Ishikawa (cell line): ENCODE data around the gene MMS19.

ENCODE experiments used
- CEBPB ChIP-seq: IDR thresholded peaks from 2 replicates; pipeline ENCODE4 v1.6.1; 2012
- CREB1 ChIP-seq: IDR thresholded peaks from 2 replicates; pipeline ENCODE4 v1.6.1; 2012; ENCODE audit warnings: low read depth
- EGR1 ChIP-seq: IDR thresholded peaks from 2 replicates; pipeline ENCODE4 v1.6.1; 2012
- FOXM1 ChIP-seq: IDR thresholded peaks from 2 replicates; pipeline ENCODE4 v1.6.1; 2012; ENCODE audit warnings: low read depth, borderline replicate concordance
- MAX ChIP-seq: IDR thresholded peaks from 2 replicates; pipeline ENCODE4 v1.6.1; 2012
- RAD21 ChIP-seq: IDR thresholded peaks from 2 replicates; pipeline ENCODE4 v1.6.1; 2012; ENCODE audit warnings: low read depth
- REST ChIP-seq: IDR thresholded peaks from 2 replicates; pipeline ENCODE4 v1.6.1; 2012; ENCODE audit warnings: low read depth, mild to moderate bottlenecking
- TEAD4 ChIP-seq: IDR thresholded peaks from 2 replicates; pipeline ENCODE4 v1.6.1; 2012
- USF1 ChIP-seq: IDR thresholded peaks from 2 replicates; pipeline ENCODE4 v1.6.1; 2012
- YY1 ChIP-seq: IDR thresholded peaks from 2 replicates; pipeline ENCODE4 v1.6.1; 2012; ENCODE audit warnings: low read depth
- ZBTB7A ChIP-seq: IDR thresholded peaks from 2 replicates; pipeline ENCODE4 v1.6.1; 2012; ENCODE audit warnings: low read depth

DNA sequence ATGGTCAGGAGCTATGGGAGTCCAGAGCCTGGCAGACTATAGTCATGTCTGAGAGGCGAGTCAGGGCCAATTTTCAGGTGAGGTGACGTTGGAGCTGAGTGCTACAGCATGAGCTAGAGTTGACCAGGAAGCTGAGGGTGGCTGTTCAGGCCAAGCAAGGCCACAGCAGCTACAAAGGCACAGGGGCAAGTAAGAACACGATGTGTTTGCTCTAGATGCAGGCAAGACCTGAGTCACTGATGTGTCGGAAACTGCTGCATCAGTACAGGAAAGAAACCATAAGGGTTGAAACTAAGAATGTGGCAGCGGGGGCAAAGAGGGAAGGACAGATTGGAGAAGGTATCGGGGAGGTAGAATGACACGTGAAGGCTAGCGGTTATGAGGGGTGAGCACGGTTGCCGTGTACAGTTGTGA, 85.3 kb downstream of the MMS19 start:
- TF ChIP-seq RAD21: no peak
- TF ChIP-seq EGR1: no peak
- no peak for TF ChIP-seq MAX
- TF ChIP-seq CREB1: no peak
- TF ChIP-seq REST: no peak
- TF ChIP-seq YY1: no peak
- TF ChIP-seq TEAD4: no peak
- TF ChIP-seq USF1: no peak
- no peak for TF ChIP-seq CEBPB
- TF ChIP-seq ZBTB7A: no peak
- no peak for TF ChIP-seq FOXM1
